Esophagus muscularis mucosa (tissue), 4 donors: ENCODE measurements around the gene CCDC85A.

Experiments used
- EP300 ChIP-seq: sonication (generic); formaldehyde crosslinking; IDR thresholded peaks from one replicate; pipeline ENCODE4 v1.6.1; 2017; ENCODE audit warnings: antibody characterized with exemption
- POLR2A ChIP-seq: fragments of 450-650 bp; IDR thresholded peaks from one replicate; pipeline ENCODE4 v1.6.1; 2017; ENCODE audit warnings: antibody characterized with exemption, moderate library complexity, mild to moderate bottlenecking, low read depth
- POLR2AphosphoS5 ChIP-seq, 2 donors: sonication (generic); formaldehyde crosslinking; IDR thresholded peaks; one replicate each; pipeline ENCODE4 v1.6.1; 2017; ENCODE audit warnings: antibody characterized with exemption in 2 of 2
- TF ChIP-seq, protein P1 (sequence below), 3 experiments: fragments of 200-600 bp in 2 of 3; fragments of 450-650 bp in 1 of 3; sonication (generic) in 2 of 3; IDR thresholded peaks; one replicate each; pipeline ENCODE4 v1.5.1; 2017 to 2019; ENCODE audit warnings: antibody characterized with exemption in 3 of 3, mild to moderate bottlenecking in 2 of 3, moderate library complexity in 1 of 3

DNA sequence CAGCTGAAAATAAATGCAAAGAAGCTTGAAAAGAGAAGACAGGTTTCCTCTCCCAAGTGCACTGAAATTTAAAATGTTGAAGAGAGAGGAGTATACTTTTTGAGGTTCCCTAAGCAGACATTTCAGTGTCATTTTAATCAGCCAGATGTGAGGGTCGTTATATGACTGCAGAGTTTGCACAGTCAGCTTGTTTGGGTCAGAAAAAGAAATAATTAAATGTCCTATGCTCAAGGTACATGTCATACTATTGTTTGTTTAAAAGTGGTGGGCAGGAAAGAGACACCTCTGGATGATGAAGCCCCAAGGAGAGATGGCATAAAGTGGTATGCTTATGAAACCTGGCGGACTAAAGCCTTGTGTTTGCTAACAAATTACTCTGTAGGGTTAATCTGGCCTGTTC, 55.2 kb downstream of the CCDC85A start:
- TF ChIP-seq, protein P1, sequence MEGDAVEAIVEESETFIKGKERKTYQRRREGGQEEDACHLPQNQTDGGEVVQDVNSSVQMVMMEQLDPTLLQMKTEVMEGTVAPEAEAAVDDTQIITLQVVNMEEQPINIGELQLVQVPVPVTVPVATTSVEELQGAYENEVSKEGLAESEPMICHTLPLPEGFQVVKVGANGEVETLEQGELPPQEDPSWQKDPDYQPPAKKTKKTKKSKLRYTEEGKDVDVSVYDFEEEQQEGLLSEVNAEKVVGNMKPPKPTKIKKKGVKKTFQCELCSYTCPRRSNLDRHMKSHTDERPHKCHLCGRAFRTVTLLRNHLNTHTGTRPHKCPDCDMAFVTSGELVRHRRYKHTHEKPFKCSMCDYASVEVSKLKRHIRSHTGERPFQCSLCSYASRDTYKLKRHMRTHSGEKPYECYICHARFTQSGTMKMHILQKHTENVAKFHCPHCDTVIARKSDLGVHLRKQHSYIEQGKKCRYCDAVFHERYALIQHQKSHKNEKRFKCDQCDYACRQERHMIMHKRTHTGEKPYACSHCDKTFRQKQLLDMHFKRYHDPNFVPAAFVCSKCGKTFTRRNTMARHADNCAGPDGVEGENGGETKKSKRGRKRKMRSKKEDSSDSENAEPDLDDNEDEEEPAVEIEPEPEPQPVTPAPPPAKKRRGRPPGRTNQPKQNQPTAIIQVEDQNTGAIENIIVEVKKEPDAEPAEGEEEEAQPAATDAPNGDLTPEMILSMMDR (IDR thresholded peaks at IDR 0.05), result no peak
- TF ChIP-seq POLR2A, result no peak
- no peak for TF ChIP-seq POLR2AphosphoS5 (IDR thresholded peaks at IDR 0.05)
- no peak for TF ChIP-seq EP300
